Muscle of leg (tissue), 11 donors: ENCODE data around the gene EN2. TPM values are rescaled to one million over a fixed set of nuclear protein-coding genes. Genes with fewer than 3 reads are reported as not detected.

Experiments used
- DNase-seq: peaks from one replicate; pipeline ENCODE4 v3.0.0; 2013
- H3K27ac ChIP-seq: one replicate; pipeline ENCODE4 v1.5.1; 2013; ENCODE audit warnings: mild to moderate bottlenecking, low read length, control low read depth
- H3K27me3 ChIP-seq: one replicate; pipeline ENCODE4 v1.6.1; 2013; ENCODE audit warnings: low read length; ENCODE audit not compliant: control insufficient read depth, insufficient read depth
- H3K36me3 ChIP-seq: one replicate; pipeline ENCODE4 v1.6.1; 2013; ENCODE audit warnings: low read length; ENCODE audit not compliant: control insufficient read depth, insufficient read depth
- H3K4me1 ChIP-seq: one replicate; pipeline ENCODE4 v1.6.1; 2013; ENCODE audit warnings: low read length; ENCODE audit not compliant: control insufficient read depth, insufficient read depth
- H3K4me3 ChIP-seq: one replicate; pipeline ENCODE4 v1.5.1; 2013; ENCODE audit warnings: low read length, control low read depth
- H3K9me3 ChIP-seq: replicated peaks from 2 replicates; pipeline ENCODE4 v1.6.1; 2013; ENCODE audit warnings: low read depth, low read length; ENCODE audit not compliant: control insufficient read depth
- WGBS: methylation state at CpG from one replicate; pipeline ENCODE4 v1.1.5; 2013; ENCODE audit warnings: missing lambda C conversion rate; ENCODE audit not compliant: insufficient coverage; 5-methylcytosine and 5-hydroxymethylcytosine counted together
- polyA plus RNA-seq, 8 donors: library from polyadenylated mRNA; unstranded; fragments of 120-200 nt; gene quantifications; one replicate each; pipeline versions ENCODE4 v1.2.1 to v1.2.3, GENCODE V29; 2013; ENCODE audit warnings: inconsistent platforms in 1 of 8, low replicate concordance in 1 of 8; ENCODE audit not compliant: insufficient read length in 8 of 8, insufficient read depth in 1 of 8
- total RNA-seq: library from RNA; stranded (reverse); fragments of 120-200 nt; gene quantifications from one replicate; pipeline ENCODE4 v1.2.4, GENCODE V29; 2013

Gene EN2
- total and polyA plus RNA-seq, 9 donors, result 0.09 to 1.2 (median 0.79) TPM

DNA sequence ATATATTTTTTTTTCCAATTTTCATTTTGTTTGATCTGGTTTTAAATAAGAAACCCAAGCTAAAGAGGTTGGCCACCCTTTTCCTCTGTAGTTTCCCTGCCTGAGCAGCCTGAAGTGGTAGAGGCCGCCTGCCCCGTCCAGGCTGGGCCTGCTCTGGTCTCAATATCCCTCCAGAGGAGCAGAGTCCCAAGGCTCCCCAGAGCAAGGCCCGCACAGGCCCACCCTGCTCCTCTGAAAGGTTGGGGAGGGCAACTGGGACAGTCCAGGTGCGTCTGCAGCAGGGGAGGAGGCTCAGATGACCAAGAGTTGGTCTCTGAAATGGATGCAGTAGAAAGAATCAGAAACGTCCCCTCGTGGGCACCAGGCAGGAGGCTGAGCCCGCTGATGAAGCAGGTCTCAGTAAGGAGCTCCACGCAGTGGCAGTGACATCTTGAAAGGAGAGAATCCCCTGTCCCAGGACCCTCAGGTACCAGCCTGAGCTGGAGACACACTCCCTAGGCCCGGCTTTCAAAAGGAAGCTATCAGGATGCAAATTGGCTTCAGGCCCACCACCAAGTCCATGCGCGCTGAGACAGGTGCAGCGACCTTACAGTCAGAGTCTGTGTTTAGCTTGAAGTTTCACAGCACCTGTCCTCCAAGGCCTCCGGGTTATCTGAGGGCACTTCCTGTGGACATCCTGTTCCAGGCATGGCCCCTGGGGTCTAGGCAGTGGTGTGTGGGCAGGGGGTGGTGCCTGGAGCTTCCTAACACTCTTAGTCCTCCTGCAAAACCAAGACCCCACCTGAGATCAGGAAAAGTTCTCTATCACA lies 37.7 kb downstream of the EN2 start:
- H3K4me1 ChIP-seq, result peaks cover 4% of the 10 kb centered on the region
- H3K27ac ChIP-seq, result no peak overlapping the region
- WGBS, result 83% methylated on average over 9 of the region's 13 CpGs
- peak; percentile 23 for DNase-seq
- peaks cover 59% of the 10 kb centered on the region for H3K27me3 ChIP-seq
- H3K4me3 ChIP-seq, result no peak overlapping the region
- no peaks in the 10 kb centered on the region for H3K9me3 ChIP-seq
- H3K36me3 ChIP-seq, result no peaks in the 10 kb centered on the region

DNA sequence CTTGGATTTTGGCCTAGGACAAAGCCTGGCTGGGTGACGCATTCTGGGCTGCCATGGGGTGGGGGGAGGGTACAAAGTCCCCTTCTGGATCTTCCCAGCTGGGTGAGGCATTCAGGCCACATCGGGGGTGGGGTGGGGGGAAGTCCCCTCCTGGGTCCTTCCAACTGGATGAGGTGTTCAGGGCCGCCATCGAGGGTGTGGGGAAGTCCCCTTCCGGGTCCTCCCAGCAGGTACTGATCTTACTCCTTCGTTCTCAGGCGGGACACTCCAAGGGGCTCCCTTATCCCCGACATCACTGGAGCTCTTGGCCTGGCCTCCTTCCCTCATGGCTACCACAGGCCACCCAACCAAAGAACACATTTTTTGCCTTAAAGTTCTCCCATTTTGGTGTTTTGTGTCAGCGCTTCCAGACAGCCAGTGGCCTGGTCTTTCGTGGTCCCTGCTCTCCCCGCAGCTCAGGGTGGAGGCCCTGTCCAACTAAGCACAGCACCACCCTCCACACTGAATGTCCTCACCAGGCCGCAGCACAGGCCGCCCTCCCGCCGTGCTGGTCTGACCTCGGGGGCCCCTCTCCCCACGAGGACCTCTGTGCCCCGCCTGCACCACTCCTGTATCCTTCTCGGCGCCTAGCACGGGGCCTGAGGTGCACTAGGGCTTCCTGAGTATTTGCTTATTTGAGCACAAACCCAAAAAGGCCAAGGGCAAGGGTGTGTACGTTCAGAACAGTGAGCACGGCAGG lies 38.5 kb downstream of the EN2 start:
- 83% methylated on average over 20 of the region's 23 CpGs for WGBS
- Histone ChIP-seq H3K27me3 (peaks cover 57% of the 10 kb centered on the region), H3K27ac (no peak overlapping the region), H3K4me1 (no peaks in the 10 kb centered on the region), H3K4me3 (no peak overlapping the region), H3K9me3 (no peaks in the 10 kb centered on the region), H3K36me3 (no peaks in the 10 kb centered on the region)
- DNase-seq, result no peak

DNA sequence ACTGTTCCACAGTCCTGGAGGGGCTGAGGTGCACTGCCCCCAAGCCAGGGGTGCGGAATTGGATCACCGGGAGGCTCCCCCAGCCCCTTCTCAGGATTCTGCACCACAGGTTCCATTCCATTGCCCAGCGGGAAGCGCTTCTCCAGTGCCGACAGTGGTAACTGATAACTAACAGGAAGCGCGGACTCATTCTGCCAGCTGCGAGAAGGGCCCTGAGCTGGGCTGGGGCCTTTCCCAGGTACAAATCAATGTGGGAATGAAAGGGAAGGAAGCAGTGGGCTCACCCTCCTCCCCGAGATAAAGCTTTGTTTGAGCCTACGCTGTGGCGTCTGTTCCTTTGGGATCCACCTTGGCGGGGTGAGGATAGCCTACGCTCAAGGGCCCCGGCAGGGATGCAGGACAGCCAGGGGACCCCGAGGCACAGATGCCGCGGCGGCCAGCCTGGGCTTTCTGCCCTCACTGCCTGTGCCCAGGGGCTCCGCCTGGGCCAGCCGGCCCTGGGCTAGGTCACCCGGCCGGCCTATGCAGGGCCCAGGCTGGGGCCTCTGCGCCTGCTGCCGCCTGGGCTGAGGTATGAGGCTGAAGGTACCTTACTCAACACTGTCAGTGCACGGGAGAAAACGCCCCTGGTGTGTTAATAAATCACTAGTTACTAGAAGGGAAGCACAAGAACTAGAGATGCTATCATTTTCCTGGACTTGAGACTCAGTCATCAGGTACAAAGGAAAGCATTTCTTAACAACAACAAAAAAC lies 39.4 kb downstream of the EN2 start:
- WGBS, result 76% methylated on average over 13 of the region's 26 CpGs
- H3K36me3 ChIP-seq, result no peaks in the 10 kb centered on the region
- no peaks in the 10 kb centered on the region for H3K4me1 ChIP-seq
- no peaks in the 10 kb centered on the region for H3K9me3 ChIP-seq
- H3K4me3 ChIP-seq, result no peak overlapping the region
- H3K27ac ChIP-seq, result no peak overlapping the region
- H3K27me3 ChIP-seq, result peaks cover 55% of the 10 kb centered on the region
- DNase-seq, result no peak

DNA sequence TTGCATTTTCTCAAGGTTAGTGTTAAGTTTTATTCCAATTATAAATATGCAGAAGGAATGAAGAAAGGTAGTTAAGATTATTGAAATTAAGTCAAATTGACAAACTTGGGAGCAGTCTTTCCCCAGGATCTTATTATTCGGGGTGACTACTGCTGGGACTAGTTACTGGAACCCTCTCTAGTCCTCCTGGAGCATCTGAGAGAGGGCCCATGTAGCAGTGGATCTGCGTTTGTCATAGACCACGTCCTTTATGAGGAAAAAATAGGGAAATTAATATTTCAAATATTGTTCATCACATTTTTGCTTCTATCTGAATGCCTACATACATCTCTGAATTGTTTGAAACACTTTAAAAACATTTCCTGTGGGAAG lies 47.5 kb downstream of the EN2 start:
- WGBS, result no CpG with 5 or more reads among the region's 3 CpGs
- H3K27ac ChIP-seq, result no peak overlapping the region
- no peak overlapping the region for H3K4me3 ChIP-seq
- peaks cover 60% of the 10 kb centered on the region for H3K27me3 ChIP-seq
- H3K4me1 ChIP-seq, result peaks cover 9% of the 10 kb centered on the region
- no peaks in the 10 kb centered on the region for H3K9me3 ChIP-seq
- DNase-seq, result no peak
- no peaks in the 10 kb centered on the region for H3K36me3 ChIP-seq

DNA sequence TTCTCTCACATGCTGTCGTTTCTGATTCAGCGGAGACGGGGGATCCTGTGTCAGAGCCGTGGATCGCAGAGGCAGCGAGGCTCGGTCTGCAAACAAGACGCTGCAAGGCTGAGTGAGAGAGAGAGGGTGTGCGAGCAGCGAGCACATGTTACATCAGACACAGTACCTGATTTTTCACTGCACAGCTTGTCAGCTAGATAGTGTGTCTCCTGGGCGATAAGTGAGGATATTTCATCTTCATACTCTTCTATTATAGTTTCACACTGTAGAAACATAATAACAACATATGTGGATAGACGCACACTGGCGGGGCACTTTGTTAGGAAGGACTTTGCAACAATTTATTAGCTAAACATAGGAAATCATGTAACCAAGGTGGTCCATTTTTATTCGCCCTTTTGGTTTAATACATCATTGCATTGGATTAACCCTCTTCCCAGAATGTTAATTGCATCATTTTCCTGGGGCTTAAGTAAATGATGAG lies 49.0 kb downstream of the EN2 start:
- peaks cover 58% of the 10 kb centered on the region for H3K27me3 ChIP-seq
- H3K9me3 ChIP-seq, result no peaks in the 10 kb centered on the region
- WGBS, result 7% methylated on average over 3 of the region's 14 CpGs
- peaks cover 9% of the 10 kb centered on the region for H3K4me1 ChIP-seq
- no peaks in the 10 kb centered on the region for H3K36me3 ChIP-seq
- DNase-seq, result no peak
- no peak overlapping the region for H3K27ac ChIP-seq
- no peak overlapping the region for H3K4me3 ChIP-seq

DNA sequence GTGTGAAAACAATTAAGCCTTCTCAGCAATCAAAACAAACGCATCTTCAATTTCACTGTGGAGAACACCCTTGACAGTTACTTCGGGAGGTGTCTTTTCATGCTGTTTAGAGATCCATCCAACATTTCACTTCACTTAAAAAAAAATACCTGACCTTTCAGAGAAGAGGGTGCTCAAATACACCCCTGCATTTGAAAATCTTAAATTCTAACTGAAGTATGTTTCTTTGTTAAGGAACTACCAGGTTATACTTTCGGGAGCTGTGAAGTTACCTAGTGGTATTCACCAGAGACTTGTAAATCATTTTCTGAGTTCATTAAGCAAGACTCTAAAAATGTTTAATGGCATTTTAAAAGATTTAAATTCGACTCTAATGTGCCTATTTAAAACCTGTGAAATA lies 49.6 kb downstream of the EN2 start:
- H3K36me3 ChIP-seq, result no peaks in the 10 kb centered on the region
- no peak overlapping the region for H3K27ac ChIP-seq
- WGBS, result 17% methylated on average over 2 of the region's 4 CpGs
- peaks cover 63% of the 10 kb centered on the region for H3K27me3 ChIP-seq
- H3K4me1 ChIP-seq, result peaks cover 9% of the 10 kb centered on the region
- H3K4me3 ChIP-seq, result no peak overlapping the region
- no peak for DNase-seq
- H3K9me3 ChIP-seq, result no peaks in the 10 kb centered on the region

DNA sequence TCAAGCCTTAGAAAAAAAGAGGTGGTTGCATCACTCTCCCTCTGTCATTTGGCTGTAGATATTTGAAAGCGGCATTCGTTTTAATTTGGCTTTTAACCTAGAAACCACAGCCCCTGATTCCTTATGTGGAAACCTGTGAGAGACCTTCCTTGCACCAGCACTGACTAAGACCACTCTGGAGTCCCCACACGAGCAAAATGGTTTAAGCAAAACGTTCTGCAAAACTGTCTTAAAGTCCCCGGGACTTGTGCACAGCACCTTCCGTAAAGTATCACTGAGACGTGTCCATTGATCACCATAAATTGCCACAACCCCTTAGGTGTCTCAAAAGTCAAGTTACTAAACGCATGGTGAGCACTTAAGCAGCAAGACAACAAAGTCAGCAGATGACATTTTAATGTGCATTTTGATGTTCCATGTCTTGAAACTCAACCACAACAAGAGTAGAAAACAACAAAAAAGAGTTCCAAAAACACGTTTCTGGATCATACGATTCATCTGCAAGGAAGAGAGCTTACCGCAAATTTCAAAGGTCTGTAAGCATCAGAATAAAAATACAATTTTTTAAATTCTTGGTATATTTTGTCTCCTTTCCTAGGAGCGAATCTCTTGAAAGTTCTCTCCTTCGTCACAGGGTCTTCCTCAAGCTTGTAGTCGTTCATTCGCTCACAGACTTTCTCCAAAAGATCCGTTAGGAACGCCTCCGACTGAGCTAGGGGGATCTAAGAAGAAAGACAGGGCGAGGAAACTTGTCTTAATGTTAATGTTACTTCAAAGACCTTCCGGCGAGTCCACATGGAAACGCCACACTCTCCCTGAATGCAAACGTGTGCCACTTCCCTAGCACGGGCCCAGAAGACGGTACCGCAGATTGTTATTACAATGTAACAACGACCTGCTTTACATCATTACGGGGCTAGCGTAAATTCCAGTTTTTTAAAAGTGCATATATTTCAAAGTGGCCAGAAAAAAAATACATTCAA lies 50.7 kb downstream of the EN2 start:
- Histone ChIP-seq H3K27me3 (peaks cover 59% of the 10 kb centered on the region), H3K9me3 (no peaks in the 10 kb centered on the region), H3K36me3 (no peaks in the 10 kb centered on the region), H3K27ac (no peak overlapping the region), H3K4me1 (peaks cover 9% of the 10 kb centered on the region), H3K4me3 (no peak overlapping the region)
- 0% methylated on average over 12 of the region's 29 CpGs for WGBS
- no peak for DNase-seq

DNA sequence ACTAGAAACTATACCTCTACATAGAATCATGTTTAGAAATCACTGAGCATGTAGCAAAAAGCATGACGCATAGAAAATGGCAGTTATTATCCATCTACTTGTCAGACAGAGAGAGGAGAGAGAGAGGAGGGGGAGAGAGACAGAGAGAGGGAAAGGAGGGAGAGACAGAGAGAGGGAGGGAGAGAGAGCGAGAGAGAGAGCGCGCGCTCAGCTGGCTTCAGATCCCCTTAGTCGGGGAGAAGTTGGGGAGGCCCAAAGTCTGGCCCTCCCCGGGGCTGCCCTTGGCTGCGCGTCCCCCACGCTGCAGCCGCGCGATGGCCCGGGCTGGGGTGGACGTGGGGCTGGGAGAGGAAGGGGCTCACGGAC lies 51.4 kb downstream of the EN2 start:
- WGBS, result 2% methylated on average over 15 of the region's 16 CpGs
- Histone ChIP-seq H3K4me3 (no peak overlapping the region), H3K36me3 (no peaks in the 10 kb centered on the region), H3K4me1 (peaks cover 9% of the 10 kb centered on the region), H3K9me3 (no peaks in the 10 kb centered on the region), H3K27me3 (peaks cover 63% of the 10 kb centered on the region), H3K27ac (no peak overlapping the region)
- no peak for DNase-seq

DNA sequence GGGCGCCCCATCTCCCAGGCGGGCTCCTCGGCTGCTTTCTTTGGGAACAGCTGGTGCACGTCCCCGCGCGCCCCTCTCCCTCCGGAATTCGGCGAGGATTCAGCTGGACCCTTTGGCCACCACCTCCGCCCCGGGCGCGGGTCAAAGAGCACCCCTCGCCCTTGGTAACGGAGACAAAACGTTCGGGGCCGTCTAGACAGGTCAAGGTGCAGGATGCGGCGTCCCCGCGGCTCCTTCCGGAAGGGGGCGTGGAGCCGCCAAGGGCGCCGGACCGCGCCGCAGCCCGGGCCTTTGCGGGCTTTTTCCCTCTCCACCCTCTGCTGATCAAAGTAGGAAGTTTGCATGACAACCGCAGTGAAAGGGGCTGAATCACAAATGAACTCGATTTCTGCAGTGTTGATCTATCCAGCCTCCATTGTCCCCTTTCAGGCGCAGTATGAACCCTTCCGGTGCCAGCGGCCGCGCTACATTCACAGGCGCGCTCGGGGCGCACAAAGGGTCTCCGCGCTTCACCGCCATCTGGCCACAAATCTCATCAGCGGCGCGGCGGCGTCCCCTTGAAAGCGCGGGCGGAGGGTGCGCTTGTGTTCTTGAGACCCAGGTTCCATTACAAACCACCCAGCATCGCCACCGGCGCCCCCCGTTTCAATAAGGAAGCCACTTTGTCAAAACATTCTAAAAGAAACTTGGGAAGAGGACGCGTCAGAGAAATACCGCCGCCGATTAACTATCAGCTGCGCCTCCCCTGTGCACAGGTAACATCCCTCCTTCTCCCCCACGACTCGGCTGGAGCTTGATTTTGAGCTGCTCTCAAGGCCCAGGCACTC lies 52.0 kb downstream of the EN2 start:
- DNase-seq, result no peak
- H3K9me3 ChIP-seq, result no peaks in the 10 kb centered on the region
- H3K4me3 ChIP-seq, result no peak overlapping the region
- under 1% methylated on average over 52 of the region's 68 CpGs for WGBS
- H3K4me1 ChIP-seq, result peaks cover 9% of the 10 kb centered on the region
- no peak overlapping the region for H3K27ac ChIP-seq
- no peaks in the 10 kb centered on the region for H3K36me3 ChIP-seq
- H3K27me3 ChIP-seq, result peaks cover 63% of the 10 kb centered on the region
